ENCODE measurements around the gene PDSS2. TPM values are rescaled to one million over a fixed set of nuclear protein-coding genes. Genes with fewer than 3 reads are reported as not detected.
"Not testable (repeated sequence)": the region's sequence is repeated elsewhere in the genome, so short reads cannot be mapped to it uniquely, and the experiment has no call there.

PDSS2 gene
- total and polyA plus RNA-seq, 9 of the 15 experiments (the other 6 are each of a cell fraction or from before 2014, with no cell fraction given), result 5.8 to 21.1 (median 12.0) TPM

- TF ChIP-seq HCFC1 (IDR thresholded peaks at IDR 0.05; ENCODE audit: low read depth, low read length), result no peak
- peak; percentile 62; the same call in 1 of the 2 replicates for TF ChIP-seq ZNF740 (CRISPR knock-in tag; IDR thresholded peaks at IDR 0.05)
- no peak for TF ChIP-seq ZNF740 (tag; IDR thresholded peaks at IDR 0.05)
- TF ChIP-seq RAD51 (IDR thresholded peaks at IDR 0.05; ENCODE audit: borderline replicate concordance, low read depth), result no peak
- TF ChIP-seq HNRNPUL1 (IDR thresholded peaks at IDR 0.05; ENCODE audit: low read length), result no peak
- no peak for TF ChIP-seq MTF1 (CRISPR knock-in tag; IDR thresholded peaks at IDR 0.05; ENCODE audit: borderline replicate concordance)
- TF ChIP-seq EHMT2 (IDR thresholded peaks at IDR 0.05), result 0 out of 2 replicates have a peak, but pooled peaks have one; percentile 33
- no peak for TF ChIP-seq SRSF7 (optimal IDR thresholded peaks at IDR 0.05; ENCODE audit: low read depth, low read length)
- TF ChIP-seq GATA2 (CRISPR knock-in tag; IDR thresholded peaks at IDR 0.05), result no peak
- no peak for TF ChIP-seq ZZZ3 (IDR thresholded peaks at IDR 0.05)
- 0 out of 2 replicates have a peak, but pooled peaks have one; percentile 17 for TF ChIP-seq SMARCA4 (IDR thresholded peaks at IDR 0.05)
- no peak for TF ChIP-seq YBX1 (IDR thresholded peaks at IDR 0.05)
- no peak for TF ChIP-seq ZNF23 (CRISPR knock-in tag; IDR thresholded peaks at IDR 0.05)
Observed at GRCh38 chr6:107290491-107290890, 168.9 kb downstream of the PDSS2 start (continued).

GRCh38 chr6:107289258-107289657 is 170.1 kb downstream of the PDSS2 start:
- H3K27ac ChIP-seq (ENCODE audit: extremely low read depth, low read depth, low read length); BruUV-seq (replicated peaks); POLR2A ChIA-PET; H3K9me1 ChIP-seq (ENCODE audit: control insufficient read depth, insufficient read depth, low read length); H3K9ac ChIP-seq (ENCODE audit: insufficient read depth in 1 of 2, low read depth in 2 of 2, low read length in 2 of 2); H3K4me2 ChIP-seq (ENCODE audit: insufficient read depth, low read length); H3K4me3 ChIP-seq; in situ Hi-C loops (cut with MboI); H4K20me1 ChIP-seq (replicated peaks; ENCODE audit: control insufficient read depth, insufficient read depth, low read length); H3K9me3 ChIP-seq (replicated peaks; ENCODE audit: control insufficient read depth, insufficient read depth, low read depth, low read length); ATAC-seq; H3K36me3 ChIP-seq (ENCODE audit: control insufficient read depth, insufficient read depth, low read length); H3K27me3 ChIP-seq (ENCODE audit: control insufficient read depth in 2 of 2, insufficient read depth in 2 of 2, low read length in 2 of 2); H3K79me2 ChIP-seq (ENCODE audit: control insufficient read depth, insufficient read depth, low read length); DNase-seq (ENCODE audit: extremely low read depth in 1 of 4, low spot score in 3 of 4); FAIRE-seq; H2AFZ ChIP-seq (ENCODE audit: low read depth, low read length); intact Hi-C loops (cut with micrococcal nuclease): not testable (repeated sequence)
- 91% methylated on average over 8 of the region's 9 CpGs for WGBS (ENCODE audit: insufficient coverage, low coverage, missing lambda C conversion rate)
- peaks cover 8 to 17% of the 10 kb centered on the region in 2 experiments for H3K4me1 ChIP-seq (replicated peaks in 1 of 2; ENCODE audit: control insufficient read depth in 2 of 2, insufficient read depth in 2 of 2, low read length in 2 of 2)
- CTCF ChIA-PET (ENCODE audit: low intra/inter-chr PET ratio), result interaction anchor here (0.6 kb wide), 1 partner anchor 148 kb away, joined by 3 read pairs; no protein-coding TSS in a partner anchor

GRCh38 chr6:107285683-107286082 is 173.7 kb downstream of the PDSS2 start:
- H2AFZ ChIP-seq (ENCODE audit: low read depth, low read length); H3K27me3 ChIP-seq (ENCODE audit: control insufficient read depth in 2 of 2, insufficient read depth in 2 of 2, low read length in 2 of 2); H3K9me1 ChIP-seq (ENCODE audit: control insufficient read depth, insufficient read depth, low read length); ATAC-seq; H3K36me3 ChIP-seq (ENCODE audit: control insufficient read depth, insufficient read depth, low read length); BruUV-seq (replicated peaks); DNase-seq (ENCODE audit: extremely low read depth in 1 of 4, low spot score in 3 of 4); H3K27ac ChIP-seq (ENCODE audit: extremely low read depth, low read depth, low read length); in situ Hi-C loops (cut with MboI); FAIRE-seq; CTCF ChIA-PET (ENCODE audit: low intra/inter-chr PET ratio); H3K4me1 ChIP-seq (replicated peaks in 1 of 2; ENCODE audit: control insufficient read depth in 2 of 2, insufficient read depth in 2 of 2, low read length in 2 of 2); H3K9ac ChIP-seq (ENCODE audit: insufficient read depth in 1 of 2, low read depth in 2 of 2, low read length in 2 of 2); intact Hi-C loops (cut with micrococcal nuclease); H3K79me2 ChIP-seq (ENCODE audit: control insufficient read depth, insufficient read depth, low read length); H3K4me2 ChIP-seq (ENCODE audit: insufficient read depth, low read length); H3K9me3 ChIP-seq (replicated peaks; ENCODE audit: control insufficient read depth, insufficient read depth, low read depth, low read length); H4K20me1 ChIP-seq (replicated peaks; ENCODE audit: control insufficient read depth, insufficient read depth, low read length); H3K4me3 ChIP-seq: not testable (repeated sequence)
- WGBS (ENCODE audit: insufficient coverage, low coverage, missing lambda C conversion rate), result 79% methylated on average over 5 of the region's 6 CpGs
- POLR2A ChIA-PET, result interaction anchor here (2.0 kb wide), 1 partner anchor 10 kb away, joined by 8 read pairs; no protein-coding TSS in a partner anchor
